Activated CD4-positive, CD25-positive, alpha-beta regulatory T cell treated with anti-CD3 and anti-CD28 coated beads, Interleukin-2, amount 50 U/mL, for 16 hours (primary cell): Measurements from ENCODE around the gene SELENOV.

Source experiments
- DNase-seq: peaks from one replicate; pipeline ENCODE4 v3.0.0-alpha.2; 2020; ENCODE audit warnings: low read depth, low spot score

SELENOV gene

DNA sequence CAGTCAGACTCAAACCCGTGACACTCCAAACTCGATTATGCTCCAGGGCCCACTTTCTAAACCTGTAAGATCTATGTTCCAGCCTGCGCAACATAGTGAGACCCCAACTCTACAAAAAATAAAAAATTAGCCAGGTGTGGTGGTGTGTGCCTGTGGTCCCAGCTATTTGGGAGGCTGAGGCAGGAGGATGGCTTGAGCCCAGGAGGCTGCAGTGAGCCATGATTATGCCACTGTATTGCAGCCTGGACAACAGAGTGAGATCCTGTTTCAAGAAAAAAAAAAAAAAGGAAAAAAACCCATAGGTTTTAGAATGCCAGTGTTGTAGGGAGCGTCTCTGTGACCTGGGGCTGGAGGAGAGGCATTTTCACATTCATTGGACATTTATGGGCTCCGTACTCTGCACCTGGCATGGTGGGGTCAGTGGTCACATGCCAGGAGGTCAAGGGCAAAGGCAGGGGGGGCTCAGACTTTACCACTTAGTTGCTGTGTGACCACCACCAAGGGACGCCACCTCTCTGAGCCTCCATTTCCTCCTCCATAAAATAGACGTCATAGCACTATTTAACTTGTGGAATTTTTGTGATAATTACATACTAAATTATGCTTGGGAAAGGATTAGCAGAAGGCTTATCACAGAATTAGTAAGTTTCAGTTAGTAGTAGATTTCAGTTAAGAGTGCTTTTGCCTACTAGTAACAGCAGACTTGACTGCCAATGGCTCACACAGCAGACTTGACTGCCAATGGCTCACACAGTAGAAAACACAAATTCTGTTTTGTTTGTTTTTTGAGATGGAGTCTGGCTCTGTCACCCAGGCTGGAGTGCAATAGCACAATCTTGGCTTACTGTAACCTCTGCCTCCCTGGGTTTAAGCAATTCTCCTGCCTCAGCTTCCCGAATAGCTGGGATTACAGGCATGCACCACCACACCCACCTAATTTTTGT is 5.9 kb downstream of the SELENOV start:
- no peak for DNase-seq

DNA sequence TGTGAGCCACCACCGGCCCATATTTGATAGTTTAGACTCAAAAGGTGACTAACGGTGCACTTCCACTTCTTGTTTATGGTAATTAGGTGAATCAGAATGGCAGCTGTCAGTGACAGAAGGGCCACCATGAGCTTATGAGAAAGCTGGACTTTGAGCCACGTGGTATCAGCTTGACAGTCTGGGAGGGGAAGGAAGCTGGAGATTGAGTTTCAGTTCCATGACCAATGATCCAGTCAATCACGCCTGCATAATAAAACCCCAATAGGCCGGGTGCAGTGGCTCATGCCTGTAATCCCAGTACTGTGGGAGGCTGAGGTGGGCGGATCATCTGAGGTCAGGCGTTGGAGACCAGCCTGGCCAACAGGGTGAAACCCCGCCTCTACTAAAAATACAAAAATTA is 9.6 kb downstream of the SELENOV start:
- DNase-seq = no peak

DNA sequence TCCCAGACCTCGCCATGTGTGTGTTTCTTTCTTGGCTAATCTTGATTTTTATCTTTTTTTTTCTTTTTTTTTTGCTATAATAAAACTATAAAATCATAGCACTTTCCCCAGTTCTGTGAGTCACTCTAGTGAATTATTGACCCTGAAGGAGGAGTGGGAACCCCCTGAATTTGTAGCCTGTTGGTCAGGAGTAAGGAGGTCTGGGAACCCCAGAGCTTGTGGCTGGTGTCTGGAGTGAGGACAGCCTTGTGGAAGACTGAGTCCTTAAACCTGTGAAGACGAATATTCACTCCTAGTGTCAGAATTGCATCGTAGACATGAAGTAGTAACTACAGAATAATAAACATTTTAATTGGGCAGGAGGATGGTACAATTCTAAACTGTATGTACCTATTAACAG is 10.3 kb downstream of the SELENOV start:
- no peak for DNase-seq

DNA sequence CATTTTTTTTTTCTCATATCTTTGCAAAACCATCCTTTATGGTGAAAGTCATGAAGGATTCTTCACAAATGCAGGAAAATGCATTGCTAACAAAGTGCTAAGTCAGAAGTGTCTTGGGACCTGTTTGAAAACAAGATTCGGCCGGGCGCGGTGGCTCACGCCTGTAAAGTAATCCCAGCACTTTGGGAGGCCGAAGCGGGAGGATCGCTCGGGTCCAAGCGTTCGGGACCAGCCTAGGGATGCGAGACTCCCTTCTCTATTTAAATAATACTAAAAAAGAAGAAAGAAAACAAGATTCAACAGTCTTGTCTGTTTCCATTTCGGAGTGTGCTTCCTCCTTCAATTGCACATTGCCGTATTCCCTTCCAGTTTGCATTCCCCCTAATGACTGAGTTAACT is 16.9 kb downstream of the SELENOV start:
- DNase-seq = no peak

DNA sequence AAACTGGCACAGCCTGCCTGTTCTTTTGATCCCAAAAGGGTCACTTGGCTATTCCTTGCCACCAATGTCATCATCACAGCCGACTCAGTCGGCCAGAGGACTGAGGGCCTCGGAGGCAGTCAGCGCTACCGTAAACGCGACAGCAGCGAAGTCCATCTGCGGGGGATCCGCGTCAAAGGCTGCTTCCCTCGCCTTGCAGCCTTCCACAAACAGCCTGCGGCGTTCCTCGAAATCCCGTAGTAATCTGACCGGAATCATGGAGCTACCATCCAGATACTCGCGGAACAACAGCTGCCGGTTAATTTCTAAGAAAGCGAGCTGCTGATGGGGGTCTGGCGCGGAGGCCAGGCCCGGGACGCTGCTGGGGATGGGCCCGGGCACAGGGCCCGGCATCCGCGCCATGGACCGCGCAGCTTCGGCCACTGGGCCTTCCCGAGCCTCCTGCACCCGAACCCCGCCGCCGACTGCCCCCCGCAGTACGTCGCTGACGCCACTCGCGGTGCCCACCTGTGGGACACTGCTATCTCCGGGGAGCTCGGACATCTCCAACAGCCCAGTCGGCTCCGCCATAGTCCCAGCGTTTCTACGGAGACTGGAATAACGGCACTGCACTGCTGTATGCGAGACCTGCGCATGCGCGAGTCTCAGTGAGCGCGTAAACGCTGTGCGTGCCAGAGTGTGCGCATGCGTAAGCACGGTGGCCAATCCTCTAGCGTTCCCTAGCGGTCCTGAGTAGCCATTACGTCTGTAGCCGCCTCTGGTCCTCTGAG is 17.5 kb downstream of the SELENOV start, which contains the start of gene EID2B:
EID2B (minus strand) TSS at position 620 of the 770 bp plus-strand sequence; CDS start at position 570, 50 bp downstream.
- DNase-seq = peak; percentile 89

DNA sequence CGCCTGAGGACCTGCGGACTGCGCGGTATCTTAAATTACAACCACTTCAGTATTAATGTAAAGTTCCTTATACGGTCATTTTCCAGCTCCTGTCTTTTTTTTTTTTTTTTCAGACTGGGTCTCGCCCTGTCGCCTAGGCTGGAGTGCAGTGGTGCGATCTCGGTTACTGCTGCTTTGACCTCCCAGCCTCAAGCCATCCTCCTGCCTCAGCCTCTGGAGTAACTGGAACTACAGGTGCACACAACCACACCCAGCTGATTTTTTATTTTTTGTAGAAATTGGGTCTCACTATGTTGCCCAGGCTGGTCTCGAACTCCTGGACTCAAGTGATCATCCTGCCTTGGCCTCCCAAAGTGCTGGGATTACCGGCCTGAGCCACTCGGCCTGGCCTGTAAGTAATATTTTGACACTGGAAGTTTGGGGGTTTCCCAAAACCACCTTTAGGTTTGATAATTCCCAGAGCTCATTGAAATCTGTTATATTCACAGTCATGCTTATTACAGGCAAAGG is 18.1 kb downstream of the SELENOV start:
- no peak for DNase-seq

DNA sequence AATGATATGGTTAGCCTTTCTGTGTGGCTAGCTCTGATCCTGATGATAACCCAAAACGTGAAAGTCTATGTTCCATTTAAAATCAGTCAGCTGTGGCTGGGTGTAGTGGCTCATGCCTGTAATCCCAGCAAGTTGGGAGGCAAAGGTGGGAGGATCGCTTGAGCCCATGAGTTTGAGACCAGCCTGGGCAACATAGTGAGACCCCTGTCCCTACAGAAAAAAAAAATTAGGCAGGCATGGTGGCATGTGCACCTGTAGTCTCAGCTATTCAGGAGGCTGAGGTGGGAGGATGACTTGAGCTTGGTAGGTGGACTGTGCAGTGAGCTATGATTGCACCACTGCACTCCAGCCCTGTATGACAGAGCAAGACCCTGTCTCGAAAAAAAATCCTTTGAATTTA is 18.9 kb downstream of the SELENOV start:
- no peak for DNase-seq

DNA sequence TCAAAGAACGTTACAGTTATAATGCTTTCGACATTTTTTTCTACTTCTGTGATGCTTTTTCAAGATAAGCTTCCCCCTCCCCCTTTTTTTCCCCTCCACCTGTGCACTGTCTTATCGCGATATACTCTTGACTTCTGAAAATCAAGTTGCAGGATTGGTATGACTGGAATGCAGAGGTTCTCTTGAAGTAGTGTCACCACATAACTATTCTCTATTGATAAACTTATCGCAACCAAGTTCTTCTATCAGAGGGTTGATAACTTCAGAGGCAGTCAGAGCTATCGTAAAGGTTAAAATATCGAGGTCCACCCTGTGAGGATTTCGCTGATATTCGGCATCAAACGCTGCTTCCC is 24.2 kb downstream of the SELENOV start:
- DNase-seq = no peak

DNA sequence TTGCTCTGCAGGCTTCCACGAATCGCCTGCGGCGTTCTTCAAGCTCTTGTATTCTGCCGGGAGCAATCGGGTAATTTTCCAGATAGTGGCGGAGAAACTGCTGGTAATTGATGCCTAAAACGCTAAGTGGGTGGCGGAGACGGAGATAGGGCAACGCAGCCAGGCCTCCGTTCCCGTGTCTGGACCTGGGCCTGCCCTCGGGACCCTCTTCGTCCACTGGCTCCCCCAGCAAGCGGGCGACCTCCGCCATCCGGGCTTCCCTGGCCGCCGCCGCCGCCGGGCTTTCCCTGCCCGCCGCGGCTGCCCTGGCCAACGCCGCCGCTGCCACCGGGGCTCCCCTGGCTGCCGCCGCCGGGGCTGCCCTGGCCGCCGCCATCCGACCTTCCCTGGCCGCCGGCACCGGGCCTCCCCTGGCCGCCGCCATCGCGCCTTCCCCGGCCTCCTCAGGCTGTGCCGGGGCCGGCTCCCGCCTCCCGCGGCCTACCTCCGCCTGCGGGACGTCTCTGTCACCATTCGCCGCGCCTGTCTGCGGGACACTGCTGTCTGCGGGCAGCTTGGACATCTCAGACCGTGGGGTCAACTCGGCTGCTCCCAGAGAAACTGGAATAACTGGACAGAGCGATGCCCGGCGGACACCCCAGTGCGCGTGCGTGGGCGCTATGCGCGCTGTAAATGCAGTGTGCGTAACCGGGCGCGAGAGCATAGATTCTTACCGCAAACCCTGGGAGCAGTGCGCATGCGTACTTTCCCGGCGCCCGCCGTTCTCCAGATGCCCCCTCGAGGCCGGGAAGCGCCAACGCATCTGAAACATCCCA is 24.8 kb downstream of the SELENOV start, which contains the start of gene EID2:
EID2 (minus strand) TSS at position 644 of the 815 bp plus-strand sequence; CDS start at position 562, 82 bp downstream.
- DNase-seq = peak; percentile 83

DNA sequence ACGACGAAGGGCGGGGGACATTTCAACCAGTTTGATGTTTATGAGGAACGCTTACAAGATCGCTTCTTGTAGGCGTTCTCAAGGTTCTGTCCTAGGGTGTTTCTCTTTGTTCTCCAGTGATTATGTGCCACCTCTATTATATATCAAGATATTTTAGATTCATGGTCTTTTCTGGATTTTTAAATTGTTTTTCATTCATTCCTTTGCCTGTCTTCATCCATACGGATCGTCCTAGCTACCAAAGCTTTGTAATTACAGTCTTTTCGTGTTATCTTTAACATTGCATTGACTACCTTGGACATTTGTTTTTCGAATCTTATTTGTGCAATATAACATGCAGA is 25.4 kb downstream of the SELENOV start:
- DNase-seq = no peak

DNA sequence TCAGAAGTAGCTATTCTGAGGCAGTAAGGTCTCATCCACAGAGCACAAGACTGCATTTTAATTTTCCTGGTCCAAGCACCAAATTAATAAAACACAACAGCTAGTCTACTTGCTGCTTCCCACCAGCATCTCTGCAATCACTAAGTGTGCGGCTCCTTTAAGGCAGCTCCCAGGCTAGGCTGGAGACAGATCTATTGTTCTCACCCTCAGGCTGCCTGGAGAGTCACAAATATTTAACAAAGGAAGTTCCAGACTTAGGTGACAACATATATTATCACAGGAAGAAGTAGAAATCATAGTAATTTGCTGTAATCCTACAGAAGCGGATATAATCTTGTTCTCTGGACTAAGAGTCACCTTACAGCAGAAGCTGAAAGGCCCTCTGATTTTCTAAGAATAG is 27.3 kb downstream of the SELENOV start:
- DNase-seq = no peak

DNA sequence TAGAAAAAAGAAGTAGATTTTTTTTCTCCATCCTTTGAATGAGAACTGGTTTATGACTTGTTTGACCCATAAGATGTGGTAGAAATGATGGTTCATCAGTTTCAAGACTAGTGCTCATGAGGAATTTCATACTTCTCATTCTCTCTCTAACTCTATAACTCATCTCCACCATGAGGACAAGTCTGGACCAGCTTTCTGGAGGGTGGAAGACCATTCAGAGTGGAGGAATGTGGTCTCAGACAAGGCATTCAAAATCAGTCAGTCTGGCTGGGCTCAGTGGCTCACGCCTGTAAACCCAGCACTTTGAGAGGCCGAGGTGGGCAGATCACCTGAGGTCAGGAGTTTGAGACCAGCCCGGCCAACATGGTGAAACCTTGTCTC is 28.5 kb downstream of the SELENOV start:
- no peak for DNase-seq

DNA sequence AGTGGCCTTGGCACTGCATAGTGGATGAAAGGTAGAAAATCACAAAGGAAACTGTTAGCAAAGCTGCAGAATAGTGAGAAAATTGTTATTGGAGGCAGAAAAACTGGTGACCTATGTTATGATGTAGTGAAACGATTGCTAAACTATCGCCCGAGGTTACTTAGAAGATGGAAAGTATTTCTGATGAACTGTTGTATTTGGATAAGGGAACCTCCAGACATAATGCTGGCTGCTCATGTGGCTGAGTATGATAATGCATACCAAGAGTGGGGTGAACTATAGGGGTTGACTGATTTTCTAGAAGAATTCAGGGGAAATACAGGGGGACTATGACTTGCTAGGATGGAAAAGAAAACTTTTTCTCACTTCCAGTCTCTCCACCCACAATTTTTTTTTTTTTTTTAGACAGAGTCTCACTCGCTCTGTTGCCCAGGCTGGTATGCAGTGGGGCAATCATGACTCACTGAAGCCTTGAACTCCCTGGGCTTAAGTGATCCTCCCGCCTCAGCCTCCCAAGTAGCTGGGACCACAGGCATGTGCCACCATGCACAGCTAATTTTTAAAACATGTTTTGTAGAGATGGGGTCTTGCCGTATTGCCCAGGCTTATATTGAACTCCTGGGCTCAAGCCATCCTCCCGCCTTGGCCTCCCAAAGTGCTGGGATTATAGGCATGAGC is 29.4 kb downstream of the SELENOV start:
- DNase-seq = no peak

DNA sequence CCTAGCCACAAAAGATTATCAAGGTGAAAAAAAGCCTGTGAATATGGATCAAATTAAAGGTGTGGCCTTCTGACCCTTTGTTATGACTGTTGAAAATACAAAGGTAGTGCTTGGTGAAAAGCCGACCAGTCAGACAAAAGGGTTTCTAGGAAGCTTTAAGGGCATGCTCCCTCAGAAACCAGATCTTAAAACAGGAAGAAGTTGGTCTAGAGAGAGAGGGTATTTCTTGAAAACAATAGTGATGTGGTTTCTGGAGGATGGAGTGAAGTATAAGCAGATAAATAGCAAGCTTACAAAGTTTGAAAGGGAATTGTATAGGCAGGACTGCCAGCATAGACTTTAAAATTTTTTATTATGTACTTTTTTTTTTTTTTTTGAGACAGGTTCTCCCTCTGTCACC is 30.0 kb downstream of the SELENOV start:
- DNase-seq = no peak

DNA sequence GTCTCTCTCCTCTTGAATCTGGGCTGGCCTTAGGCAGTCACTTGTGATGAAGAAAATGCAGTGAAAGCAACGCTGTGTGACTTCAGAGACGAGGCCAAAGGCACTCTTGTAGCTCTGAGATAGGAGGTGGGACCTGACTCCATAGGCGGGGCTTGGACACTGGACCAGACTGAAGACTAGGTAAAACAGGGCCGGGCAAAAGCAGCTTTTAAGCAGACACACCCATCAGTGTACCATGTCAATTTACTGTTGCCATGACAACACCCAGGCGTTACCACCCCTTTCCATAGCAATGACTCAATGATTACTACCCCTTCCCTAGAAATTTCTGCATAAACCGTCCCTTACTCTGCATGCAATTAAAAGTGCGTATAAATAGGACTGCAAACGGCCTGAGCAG is 31.7 kb downstream of the SELENOV start:
- DNase-seq = no peak

DNA sequence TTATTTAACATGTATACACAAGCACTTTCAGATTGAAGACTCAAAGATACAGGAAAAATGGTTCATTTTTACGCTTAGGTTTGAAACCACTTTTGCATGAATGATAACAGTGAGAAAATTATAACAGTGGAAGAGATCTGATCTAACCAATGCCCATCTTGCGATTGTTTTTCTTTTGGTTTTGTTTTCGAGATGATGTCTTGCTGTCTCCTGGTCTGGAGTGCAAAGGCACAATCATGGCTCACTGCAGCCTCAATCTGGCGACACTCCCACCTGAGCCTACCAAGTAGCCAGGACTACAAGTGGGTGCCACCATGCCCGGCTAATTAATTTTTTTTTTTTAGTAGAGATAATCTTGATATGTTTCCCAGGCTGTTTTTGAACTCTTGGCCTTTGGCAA is 35.3 kb downstream of the SELENOV start:
- no peak for DNase-seq

DNA sequence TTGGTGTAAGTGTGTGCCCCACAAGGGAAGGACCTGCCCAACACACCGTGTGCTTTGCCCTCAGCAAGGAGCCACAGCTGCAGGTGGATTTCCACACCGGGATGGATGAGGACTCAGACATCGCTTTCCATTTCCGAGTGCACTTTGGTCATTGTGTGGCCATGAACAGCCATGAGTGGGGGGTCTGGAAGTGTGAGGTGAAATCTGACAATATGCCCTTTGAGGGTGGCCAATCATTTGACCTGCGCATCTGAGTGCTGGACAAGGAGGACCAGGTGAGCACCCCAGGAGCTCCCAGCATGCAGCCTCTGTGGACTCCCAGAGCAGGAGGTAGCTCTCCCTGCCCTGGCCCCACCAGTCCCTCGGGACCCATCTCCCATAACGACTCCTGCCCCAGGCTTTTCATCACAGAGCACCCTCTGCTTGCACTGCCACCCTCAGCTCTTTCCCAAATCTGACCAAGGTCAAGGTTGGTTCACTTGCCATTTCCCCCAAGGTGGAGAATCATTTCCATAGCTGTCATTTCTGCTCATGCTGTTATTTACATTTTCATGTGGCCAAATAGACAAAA is 38.2 kb downstream of the SELENOV start:
- DNase-seq = no peak

DNA sequence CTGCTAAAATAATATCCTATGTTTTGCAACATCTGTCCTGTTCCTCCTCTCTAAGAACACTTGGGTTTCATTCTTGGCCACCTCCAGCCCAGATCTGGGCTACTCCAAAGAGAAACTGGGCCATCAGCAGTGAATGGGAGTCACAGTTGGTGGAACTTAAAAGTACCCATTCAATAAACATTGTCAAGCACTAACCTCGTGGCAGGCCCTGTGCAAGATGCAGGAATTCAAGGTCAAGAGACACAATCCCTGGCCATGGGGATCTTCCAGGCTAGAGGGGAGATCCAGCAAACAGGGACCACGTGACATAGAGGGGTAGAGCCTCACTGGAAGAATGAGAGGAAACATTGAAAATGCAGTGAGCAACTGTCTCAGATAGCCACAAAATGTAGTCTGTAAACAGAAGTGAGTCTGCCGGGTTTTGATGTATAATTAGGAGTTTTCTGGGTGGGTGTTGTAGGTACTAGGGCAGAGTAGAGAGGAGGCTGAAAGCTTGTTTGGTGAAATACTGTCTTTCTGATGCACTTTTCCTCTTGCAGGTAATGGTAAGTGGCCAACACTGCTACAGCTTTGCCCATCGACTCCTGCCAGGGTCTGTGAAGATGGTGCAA is 39.9 kb downstream of the SELENOV start:
- DNase-seq = no peak

DNA sequence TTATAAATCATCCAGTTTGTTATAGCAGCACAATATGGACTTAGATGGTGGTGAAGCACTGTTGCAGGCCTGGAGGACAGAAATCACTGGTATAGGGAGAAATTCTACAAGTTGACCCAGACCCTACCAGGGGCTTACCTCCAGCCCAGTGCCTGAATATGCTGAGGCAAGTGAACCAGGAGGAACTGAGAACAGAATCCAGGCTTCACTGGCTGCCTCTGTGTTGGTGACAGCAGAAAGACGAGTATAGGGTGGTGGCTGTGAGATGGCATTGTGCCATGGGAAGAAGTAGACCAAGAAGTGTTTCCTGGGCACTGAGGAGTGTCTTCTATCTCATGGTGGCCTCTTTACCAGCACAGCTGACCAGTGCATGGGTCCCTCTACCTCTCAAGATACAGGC is 40.9 kb downstream of the SELENOV start:
- DNase-seq = no peak
